SK-N-MC (cell line): ENCODE measurements around the gene PRR18.

Experiments
- EZH2 ChIP-seq: fragments of 200-600 bp; sonication (generic); IDR thresholded peaks from one replicate; pipeline ENCODE4 v1.6.1; 2017; ENCODE audit warnings: antibody characterized with exemption
- POLR2AphosphoS5 ChIP-seq: IDR thresholded peaks from 2 replicates; pipeline ENCODE4 v1.6.1; 2012; ENCODE audit warnings: mild to moderate bottlenecking, low read depth, low read length, borderline replicate concordance

DNA sequence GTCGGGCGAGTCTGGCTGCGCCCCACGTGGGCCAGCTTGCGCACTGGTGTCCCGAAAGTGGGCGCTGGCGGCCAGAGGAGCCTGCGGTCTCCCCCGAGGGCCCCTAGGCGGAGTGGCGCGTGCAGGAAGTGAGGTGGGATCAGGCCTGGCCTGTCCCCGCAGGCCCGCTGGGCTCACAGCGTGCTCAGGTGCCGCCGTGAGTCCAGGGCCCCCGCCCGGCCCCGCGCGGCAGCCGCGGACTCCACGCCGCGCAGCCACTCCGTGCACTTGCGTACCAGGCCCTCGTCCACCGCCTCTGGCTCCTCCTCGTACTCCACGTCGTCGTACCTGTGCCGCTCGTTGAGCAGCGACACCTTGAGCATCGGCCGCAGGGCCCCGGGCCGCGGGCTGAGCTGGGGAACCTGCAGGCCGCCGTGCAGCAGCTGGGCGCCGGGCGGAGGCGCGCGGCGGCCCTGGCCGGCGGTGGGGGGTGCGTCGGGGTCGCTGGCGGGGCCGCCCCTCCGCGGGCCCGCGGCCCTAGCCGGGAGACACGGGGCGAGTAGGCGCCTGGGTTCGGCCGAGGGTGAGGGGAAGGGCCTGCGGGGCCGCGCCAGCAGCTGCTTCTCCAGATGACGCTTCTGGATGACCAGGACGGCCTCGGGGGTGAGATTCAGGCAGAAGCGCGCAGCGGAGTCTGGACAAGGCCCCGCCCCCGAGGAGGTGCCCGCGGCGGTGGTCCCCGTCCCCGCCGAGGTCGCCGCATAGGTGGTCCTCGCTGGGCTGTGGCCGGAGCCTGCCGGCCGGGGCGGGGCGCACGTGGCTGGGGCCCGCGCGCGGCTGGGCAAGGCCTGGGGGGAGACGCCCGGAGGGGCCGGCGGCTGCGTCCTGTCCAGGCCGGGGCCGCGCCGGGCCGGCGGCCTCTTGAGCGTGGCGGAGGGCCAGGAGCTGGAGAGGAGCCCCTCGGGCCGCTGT is 835 bp downstream of the PRR18 start:
- TF ChIP-seq EZH2 (no peak), POLR2AphosphoS5 (no peak)
